HFF-Myc (cell line): ENCODE results near the gene SLC9B2.

Experiments used
- DNase-seq: peaks from one replicate; pipeline ENCODE4 v3.0.0-alpha.2; 2011; ENCODE audit warnings: low read depth; ENCODE audit errors: extremely low read depth
- H3K4me3 ChIP-seq: replicated peaks from 2 replicates; pipeline ENCODE4 v1.5.1; 2011; ENCODE audit warnings: low read depth, mild to moderate bottlenecking, control low read depth, low read length
- CTCF ChIP-seq: IDR thresholded peaks from 2 replicates; pipeline ENCODE4 v1.5.1; 2012; ENCODE audit warnings: mild to moderate bottlenecking, low read depth, low read length, control low read depth; ENCODE audit errors: missing control alignments

SLC9B2 gene

GRCh38 chr4:102988429-102989020 is 88.0 kb downstream of the SLC9B2 start:
- no peak overlapping the region for H3K4me3 ChIP-seq
- DNase-seq: no peak
- no peak for TF ChIP-seq CTCF

GRCh38 chr4:102981005-102981404 is 95.6 kb downstream of the SLC9B2 start:
- no peak overlapping the region for H3K4me3 ChIP-seq
- TF ChIP-seq CTCF: no peak

More at GRCh38 chr4:102981005-102981404, 95.6 kb downstream of the SLC9B2 start:
- no peak for DNase-seq
